ENCODE results near the gene GCK. TPM values are rescaled to one million over a fixed set of nuclear protein-coding genes. Genes with fewer than 3 reads are reported as not detected.
A peak's percentile ranks its signal among the peaks of the same experiment; 100 is the strongest.

GCK gene
- total and polyA plus RNA-seq, 2 of the 13 experiments (the other 11 are each of a cell fraction or from before 2014, with no cell fraction given): not detected

DNA sequence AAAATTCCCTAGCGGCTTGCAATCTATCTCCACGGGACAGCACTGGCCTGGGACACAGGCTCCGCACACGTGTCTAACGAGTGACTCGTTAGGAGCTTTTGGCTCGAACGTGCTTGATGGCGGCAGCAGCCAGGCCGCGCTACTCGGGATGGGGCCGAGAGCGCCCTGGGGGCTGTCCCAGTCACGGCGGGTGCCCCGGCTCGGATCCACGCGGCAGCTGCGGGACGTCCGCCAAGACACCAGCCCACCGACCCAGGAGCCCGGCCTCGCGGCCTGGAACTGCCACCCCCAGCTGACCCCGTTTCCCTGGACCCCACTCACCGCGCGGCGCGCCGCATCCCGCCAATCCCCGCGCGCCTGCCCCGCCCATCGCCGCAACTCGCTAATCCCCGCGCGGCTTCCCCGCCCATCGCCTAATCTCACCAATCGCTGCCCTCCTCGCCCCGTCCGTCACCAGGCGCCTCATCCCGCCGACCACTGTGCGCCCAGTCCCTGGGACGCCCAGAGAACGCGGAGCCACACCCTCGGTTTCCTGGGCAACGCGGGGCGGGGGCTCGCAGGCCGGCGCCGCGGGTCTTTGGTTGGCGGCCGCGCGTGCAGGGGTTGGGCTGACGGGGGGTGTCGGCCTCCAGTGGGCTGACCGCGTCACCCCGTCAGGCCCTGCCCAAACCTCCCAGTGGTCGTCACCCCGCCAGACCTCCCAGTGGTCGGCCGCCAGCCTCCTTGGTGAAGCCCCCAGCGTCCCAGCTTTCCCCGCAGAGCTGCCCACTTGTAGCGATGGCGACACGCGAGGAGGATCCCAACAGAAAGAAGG lies 65.8 kb downstream of the GCK start, which contains the start of gene POLD2 (continued):
- no peak for TF ChIP-seq USF2 (IDR thresholded peaks at IDR 0.05; ENCODE audit: low read depth, low read length)
- peak; percentile 29; the same call in 1 of the 2 replicates for TF ChIP-seq USF2 (CRISPR knock-in tag; IDR thresholded peaks at IDR 0.05; ENCODE audit: borderline replicate concordance)
- TF ChIP-seq TMF1 (CRISPR knock-in tag; IDR thresholded peaks at IDR 0.05; ENCODE audit: low read depth): peak; percentile 66
- TF ChIP-seq SP5 (CRISPR knock-in tag; IDR thresholded peaks at IDR 0.05; ENCODE audit: borderline replicate concordance, low read depth): peak; percentile 89
- TF ChIP-seq NCOA2 (CRISPR knock-in tag; IDR thresholded peaks at IDR 0.05): no peak
- TF ChIP-seq, protein P1, sequence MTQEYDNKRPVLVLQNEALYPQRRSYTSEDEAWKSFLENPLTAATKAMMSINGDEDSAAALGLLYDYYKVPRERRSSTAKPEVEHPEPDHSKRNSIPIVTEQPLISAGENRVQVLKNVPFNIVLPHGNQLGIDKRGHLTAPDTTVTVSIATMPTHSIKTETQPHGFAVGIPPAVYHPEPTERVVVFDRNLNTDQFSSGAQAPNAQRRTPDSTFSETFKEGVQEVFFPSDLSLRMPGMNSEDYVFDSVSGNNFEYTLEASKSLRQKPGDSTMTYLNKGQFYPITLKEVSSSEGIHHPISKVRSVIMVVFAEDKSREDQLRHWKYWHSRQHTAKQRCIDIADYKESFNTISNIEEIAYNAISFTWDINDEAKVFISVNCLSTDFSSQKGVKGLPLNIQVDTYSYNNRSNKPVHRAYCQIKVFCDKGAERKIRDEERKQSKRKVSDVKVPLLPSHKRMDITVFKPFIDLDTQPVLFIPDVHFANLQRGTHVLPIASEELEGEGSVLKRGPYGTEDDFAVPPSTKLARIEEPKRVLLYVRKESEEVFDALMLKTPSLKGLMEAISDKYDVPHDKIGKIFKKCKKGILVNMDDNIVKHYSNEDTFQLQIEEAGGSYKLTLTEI (CRISPR knock-in tag; conservative IDR thresholded peaks at IDR 0.05): no peak
- TF ChIP-seq EHMT2 (IDR thresholded peaks at IDR 0.05; ENCODE audit: borderline replicate concordance, low read depth, low read length): no peak
- TF ChIP-seq CENPX (CRISPR knock-in tag; IDR thresholded peaks at IDR 0.05): no peak
- no peak for TF ChIP-seq RELA (CRISPR knock-in tag; IDR thresholded peaks at IDR 0.05)
- no peak for TF ChIP-seq CEBPB (IDR thresholded peaks at IDR 0.05; ENCODE audit: borderline replicate concordance, low read depth, low read length)
- TF ChIP-seq ZNF768 (CRISPR knock-in tag; IDR thresholded peaks at IDR 0.05): peak; percentile 55; the same call in 1 of the 2 replicates
- no peak for TF ChIP-seq ZNF570 (CRISPR knock-in tag; IDR thresholded peaks at IDR 0.05; ENCODE audit: borderline replicate concordance)
- no peak for TF ChIP-seq PREB (CRISPR knock-in tag; IDR thresholded peaks at IDR 0.05)
- TF ChIP-seq, protein P2, sequence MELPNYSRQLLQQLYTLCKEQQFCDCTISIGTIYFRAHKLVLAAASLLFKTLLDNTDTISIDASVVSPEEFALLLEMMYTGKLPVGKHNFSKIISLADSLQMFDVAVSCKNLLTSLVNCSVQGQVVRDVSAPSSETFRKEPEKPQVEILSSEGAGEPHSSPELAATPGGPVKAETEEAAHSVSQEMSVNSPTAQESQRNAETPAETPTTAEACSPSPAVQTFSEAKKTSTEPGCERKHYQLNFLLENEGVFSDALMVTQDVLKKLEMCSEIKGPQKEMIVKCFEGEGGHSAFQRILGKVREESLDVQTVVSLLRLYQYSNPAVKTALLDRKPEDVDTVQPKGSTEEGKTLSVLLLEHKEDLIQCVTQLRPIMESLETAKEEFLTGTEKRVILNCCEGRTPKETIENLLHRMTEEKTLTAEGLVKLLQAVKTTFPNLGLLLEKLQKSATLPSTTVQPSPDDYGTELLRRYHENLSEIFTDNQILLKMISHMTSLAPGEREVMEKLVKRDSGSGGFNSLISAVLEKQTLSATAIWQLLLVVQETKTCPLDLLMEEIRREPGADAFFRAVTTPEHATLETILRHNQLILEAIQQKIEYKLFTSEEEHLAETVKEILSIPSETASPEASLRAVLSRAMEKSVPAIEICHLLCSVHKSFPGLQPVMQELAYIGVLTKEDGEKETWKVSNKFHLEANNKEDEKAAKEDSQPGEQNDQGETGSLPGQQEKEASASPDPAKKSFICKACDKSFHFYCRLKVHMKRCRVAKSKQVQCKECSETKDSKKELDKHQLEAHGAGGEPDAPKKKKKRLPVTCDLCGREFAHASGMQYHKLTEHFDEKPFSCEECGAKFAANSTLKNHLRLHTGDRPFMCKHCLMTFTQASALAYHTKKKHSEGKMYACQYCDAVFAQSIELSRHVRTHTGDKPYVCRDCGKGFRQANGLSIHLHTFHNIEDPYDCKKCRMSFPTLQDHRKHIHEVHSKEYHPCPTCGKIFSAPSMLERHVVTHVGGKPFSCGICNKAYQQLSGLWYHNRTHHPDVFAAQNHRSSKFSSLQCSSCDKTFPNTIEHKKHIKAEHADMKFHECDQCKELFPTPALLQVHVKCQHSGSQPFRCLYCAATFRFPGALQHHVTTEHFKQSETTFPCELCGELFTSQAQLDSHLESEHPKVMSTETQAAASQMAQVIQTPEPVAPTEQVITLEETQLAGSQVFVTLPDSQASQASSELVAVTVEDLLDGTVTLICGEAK (IDR thresholded peaks at IDR 0.05): no peak
- TF ChIP-seq, protein P2 (CRISPR knock-in tag; IDR thresholded peaks at IDR 0.05): peak; percentile 72

Data from HepG2 (cell line).